ENCODE measurements around the gene CREB3L2. TPM values are rescaled to one million over a fixed set of nuclear protein-coding genes. Genes with fewer than 3 reads are reported as not detected.

CREB3L2 gene
- total RNA-seq, 4 donors from 2014 or later, result 7.9 to 19.1 (median 11.7) TPM

DNA sequence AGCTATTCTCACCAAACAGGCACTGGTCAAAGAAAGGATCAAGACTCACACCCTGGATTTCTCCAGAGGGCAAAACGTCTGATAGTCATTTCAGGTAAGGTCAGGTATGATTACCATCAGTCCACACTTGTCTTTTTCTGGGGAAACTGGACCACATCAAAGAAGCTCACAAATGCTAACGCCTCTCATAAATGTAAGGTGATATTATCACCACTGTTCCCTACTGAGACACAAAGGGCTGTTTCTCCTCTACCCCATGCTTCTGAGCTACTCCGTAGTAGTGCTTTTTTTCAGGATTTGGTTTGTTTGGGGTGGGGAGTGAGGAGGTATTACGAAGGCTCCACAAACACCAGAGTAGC, 51.6 kb downstream of the CREB3L2 start:
- DNase-seq (ENCODE audit: low spot score in 2 of 2), result no peak
- TF ChIP-seq POLR2A (IDR thresholded peaks at IDR 0.05), result no peak
- TF ChIP-seq, protein P1, sequence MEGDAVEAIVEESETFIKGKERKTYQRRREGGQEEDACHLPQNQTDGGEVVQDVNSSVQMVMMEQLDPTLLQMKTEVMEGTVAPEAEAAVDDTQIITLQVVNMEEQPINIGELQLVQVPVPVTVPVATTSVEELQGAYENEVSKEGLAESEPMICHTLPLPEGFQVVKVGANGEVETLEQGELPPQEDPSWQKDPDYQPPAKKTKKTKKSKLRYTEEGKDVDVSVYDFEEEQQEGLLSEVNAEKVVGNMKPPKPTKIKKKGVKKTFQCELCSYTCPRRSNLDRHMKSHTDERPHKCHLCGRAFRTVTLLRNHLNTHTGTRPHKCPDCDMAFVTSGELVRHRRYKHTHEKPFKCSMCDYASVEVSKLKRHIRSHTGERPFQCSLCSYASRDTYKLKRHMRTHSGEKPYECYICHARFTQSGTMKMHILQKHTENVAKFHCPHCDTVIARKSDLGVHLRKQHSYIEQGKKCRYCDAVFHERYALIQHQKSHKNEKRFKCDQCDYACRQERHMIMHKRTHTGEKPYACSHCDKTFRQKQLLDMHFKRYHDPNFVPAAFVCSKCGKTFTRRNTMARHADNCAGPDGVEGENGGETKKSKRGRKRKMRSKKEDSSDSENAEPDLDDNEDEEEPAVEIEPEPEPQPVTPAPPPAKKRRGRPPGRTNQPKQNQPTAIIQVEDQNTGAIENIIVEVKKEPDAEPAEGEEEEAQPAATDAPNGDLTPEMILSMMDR (IDR thresholded peaks at IDR 0.05), result no peak
- no peak overlapping the region for H3K4me3 ChIP-seq (ENCODE audit: low read depth, poor library complexity, severe bottlenecking)
- 80 to 88% methylated on average over 4 of the region's 4 CpGs for WGBS, 2 donors
- intact Hi-C loops (cut with DNase I; ENCODE audit: low total_unique reads), result no loop called here

DNA sequence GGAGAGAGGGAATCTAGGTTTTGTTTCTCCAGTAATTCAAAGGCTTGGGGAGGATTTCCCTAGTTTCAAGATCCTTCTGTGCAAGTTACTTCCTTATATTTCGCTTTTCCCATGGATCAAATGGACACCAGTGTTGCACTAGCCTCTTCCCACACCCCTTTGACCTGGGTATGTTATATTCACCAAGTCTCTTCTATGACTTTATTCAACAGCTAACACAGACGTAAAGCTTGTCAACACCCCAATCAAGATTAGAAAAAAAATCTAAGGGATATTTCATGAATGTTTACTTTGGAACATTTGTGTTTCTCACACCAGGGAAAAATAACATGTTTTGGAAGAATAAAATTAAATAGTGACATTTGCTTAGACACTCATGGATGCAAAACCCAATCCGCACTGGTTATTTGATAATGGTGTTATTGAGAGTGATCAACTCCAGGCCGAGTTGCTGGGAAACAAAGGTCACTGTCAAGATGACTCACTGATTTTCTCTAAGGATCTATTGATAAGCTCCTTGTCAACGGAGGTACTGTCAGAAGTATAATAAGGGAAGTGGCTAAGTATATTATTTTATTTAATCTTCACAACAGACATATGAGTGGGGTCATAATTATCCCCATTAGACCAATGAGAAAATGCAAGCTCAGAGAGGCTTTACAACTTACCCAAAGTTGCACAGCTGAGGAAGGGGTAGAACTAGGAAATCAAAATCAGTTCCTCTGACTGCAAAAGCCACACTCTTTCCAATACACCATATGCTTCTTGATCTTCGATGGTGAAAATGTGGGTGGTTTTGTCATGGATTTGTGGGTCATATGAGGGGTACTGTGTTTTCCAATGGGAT, 52.2 kb downstream of the CREB3L2 start:
- WGBS, 2 donors, result 77 to 79% methylated on average over 6 of the region's 6 CpGs
- intact Hi-C loops (cut with DNase I; ENCODE audit: low total_unique reads), result no loop called here

DNA sequence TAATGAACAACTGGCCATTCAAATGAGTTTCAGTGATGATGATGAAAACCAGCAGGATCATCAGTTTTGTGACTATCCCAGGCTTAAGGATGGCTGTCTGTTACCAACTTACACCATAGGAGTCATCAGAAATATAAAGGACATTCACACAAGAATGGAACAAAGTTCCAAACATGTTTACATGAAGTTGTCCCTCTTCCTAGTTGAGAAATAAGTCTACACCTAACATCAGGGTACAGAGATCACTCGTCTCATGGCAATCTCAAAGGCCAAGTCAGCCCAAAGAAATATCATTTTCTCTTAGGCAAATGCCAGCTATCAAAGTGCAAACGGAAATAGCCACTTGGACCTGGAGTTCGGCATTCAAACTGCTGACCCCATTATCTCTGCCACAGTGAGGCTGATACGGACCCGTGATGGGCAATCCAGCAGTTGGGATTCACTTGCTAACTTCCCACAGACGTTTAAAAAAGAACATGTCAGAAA, 53.0 kb downstream of the CREB3L2 start:
- no peak overlapping the region for H3K4me3 ChIP-seq (ENCODE audit: low read depth, poor library complexity, severe bottlenecking)
- no peak for DNase-seq (ENCODE audit: low spot score in 2 of 2)
- 92% methylated on average over 6 of the region's 6 CpGs for WGBS, 2 donors
- intact Hi-C loops (cut with DNase I; ENCODE audit: low total_unique reads), result no loop called here
- TF ChIP-seq, protein P1 (IDR thresholded peaks at IDR 0.05), result no peak
- TF ChIP-seq POLR2A (IDR thresholded peaks at IDR 0.05), result no peak

More for the DNA sequence above, 52.2 kb downstream of the CREB3L2 start:
- no peak for TF ChIP-seq POLR2A (IDR thresholded peaks at IDR 0.05)
- TF ChIP-seq, protein P1 (IDR thresholded peaks at IDR 0.05), result no peak
- DNase-seq (ENCODE audit: low spot score in 2 of 2), result no peak
- no peak overlapping the region for H3K4me3 ChIP-seq (ENCODE audit: low read depth, poor library complexity, severe bottlenecking)

DNA sequence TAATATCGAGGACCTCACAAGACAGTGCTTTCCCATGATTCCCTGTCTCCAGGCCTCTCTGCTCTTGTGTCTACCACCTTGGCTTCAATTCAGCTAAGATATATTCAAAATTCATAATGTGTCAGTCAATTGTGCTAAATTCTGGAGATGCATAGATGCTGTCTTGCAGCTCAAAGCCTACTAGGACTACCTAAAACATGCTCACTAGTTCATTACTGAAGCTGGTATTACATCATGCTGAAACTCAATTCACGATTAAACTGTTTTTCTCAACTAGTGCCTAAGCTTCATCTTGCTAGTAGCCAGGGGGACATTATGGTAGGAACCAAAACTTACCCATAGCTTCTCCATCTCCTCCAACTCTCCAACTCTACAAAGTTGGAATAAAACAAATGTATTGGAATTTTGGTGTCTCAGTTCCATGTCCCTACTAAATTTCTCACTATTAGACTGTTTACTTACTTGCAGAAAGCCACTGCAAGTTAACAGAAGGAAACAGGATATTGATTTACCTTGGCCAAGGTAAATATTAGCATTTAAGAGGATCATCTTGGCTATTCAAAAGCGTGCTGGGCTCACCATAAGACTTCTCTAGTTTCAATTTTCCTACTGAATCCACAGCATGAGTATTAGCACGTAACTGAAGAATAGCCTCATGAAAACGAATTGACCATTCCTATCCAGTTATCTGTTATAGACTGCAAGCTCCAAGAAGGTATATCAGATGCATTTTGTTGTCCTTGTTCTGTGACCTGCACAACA, 53.6 kb downstream of the CREB3L2 start:
- DNase-seq (ENCODE audit: low spot score in 2 of 2), result no peak
- intact Hi-C loops (cut with DNase I; ENCODE audit: low total_unique reads), result no loop called here
- no peak overlapping the region for H3K4me3 ChIP-seq (ENCODE audit: low read depth, poor library complexity, severe bottlenecking)
- WGBS, 2 donors, result 91 to 94% methylated on average over 5 of the region's 5 CpGs
- TF ChIP-seq, protein P1 (IDR thresholded peaks at IDR 0.05), result no peak
- no peak for TF ChIP-seq POLR2A (IDR thresholded peaks at IDR 0.05)

DNA sequence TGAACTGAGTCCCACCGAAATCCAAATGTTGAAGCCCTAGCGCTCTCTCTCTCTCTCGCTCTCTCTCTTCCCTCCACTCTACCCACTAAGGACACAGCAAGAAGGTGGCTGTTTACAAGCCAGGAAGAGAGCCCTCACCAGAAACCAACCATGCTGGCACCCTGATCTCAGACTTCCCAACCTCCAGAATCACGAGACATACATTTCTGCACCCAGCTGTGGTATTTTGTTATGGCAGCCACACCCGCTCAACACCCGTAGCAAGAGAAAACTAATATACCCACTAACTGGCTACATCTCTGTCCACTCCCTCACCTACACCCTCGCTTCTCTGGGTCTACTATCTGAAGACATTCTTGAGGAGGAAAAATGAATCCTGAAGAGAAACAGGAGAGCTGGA, 54.8 kb downstream of the CREB3L2 start:
- WGBS, 2 donors, result 80 to 90% methylated on average over 7 of the region's 7 CpGs
- intact Hi-C loops (cut with DNase I; ENCODE audit: low total_unique reads), result no loop called here
- H3K4me3 ChIP-seq (ENCODE audit: low read depth, poor library complexity, severe bottlenecking), result no peak overlapping the region
- TF ChIP-seq, protein P1 (IDR thresholded peaks at IDR 0.05), result no peak
- TF ChIP-seq POLR2A (IDR thresholded peaks at IDR 0.05), result no peak
- no peak for DNase-seq (ENCODE audit: low spot score in 2 of 2)

Data from lower leg skin (tissue), 4 donors.